B cell (primary cell): ENCODE measurements around the gene ADI1. TPM values are rescaled to one million over a fixed set of nuclear protein-coding genes. Genes with fewer than 3 reads are reported as not detected.

ENCODE experiments used
- ATAC-seq: fragments of 200-7000 bp; cut with Tn5 transposase; one replicate; pipeline ENCODE4 v1.10.0; 2021; ENCODE audit warnings: low read depth, mild to moderate bottlenecking, moderate number of reproducible peaks, moderate library complexity
- CTCF ChIA-PET: fragments of 350-600 bp; sonication (Branson Sonifier 250); formaldehyde crosslinking; loops from one replicate; lab custom pipeline; 2021; ENCODE audit warnings: antibody characterized with exemption, inconsistent platforms; lab: Charles Lee
- POLR2A ChIA-PET: fragments of 350-600 bp; sonication (Branson Sonifier 250); formaldehyde crosslinking; loops from one replicate; lab custom pipeline; 2021; ENCODE audit warnings: antibody characterized with exemption; lab: Charles Lee
- DNase-seq: peaks from one replicate; pipeline ENCODE4 v3.0.0; 2013
- H2AFZ ChIP-seq: 2 replicates; pipeline ENCODE4 v1.6.1; 2012; ENCODE audit warnings: mild to moderate bottlenecking, low read depth, low read length; ENCODE audit not compliant: insufficient read depth, poor library complexity, severe bottlenecking
- H3K27ac ChIP-seq, 2 donors: 1 replicate in 1 of 2; 2 replicates in 1 of 2; pipeline ENCODE4 v1.5.1; 2012 to 2013; ENCODE audit warnings: low read length in 2 of 2, mild to moderate bottlenecking in 2 of 2, moderate library complexity in 1 of 2
- H3K27me3 ChIP-seq, 4 experiments: fragments of 200-600 bp in 1 of 4; sonication (generic) in 1 of 4; replicated peaks in 1 of 4; 1 replicate in 2 of 4; 2 replicates in 2 of 4; pipeline versions ENCODE4 v1.6.1 to v1.7.0; 2013 to 2016; ENCODE audit warnings: low read length in 3 of 4, mild to moderate bottlenecking in 2 of 4, mixed read lengths in 1 of 4, moderate library complexity in 1 of 4; ENCODE audit not compliant: insufficient read depth in 4 of 4, control insufficient read depth in 3 of 4; ENCODE audit errors: control extremely low read depth in 1 of 4
- H3K36me3 ChIP-seq, 2 experiments: replicated peaks in 1 of 2; 1 replicate in 1 of 2; 2 replicates in 1 of 2; pipeline versions ENCODE4 v1.6.1 to v1.7.1; 2013; ENCODE audit warnings: low read length in 1 of 2; ENCODE audit not compliant: insufficient read depth in 2 of 2, control insufficient read depth in 1 of 2; ENCODE audit errors: control extremely low read depth in 1 of 2, extremely low read depth in 1 of 2
- H3K4me1 ChIP-seq, 2 donors: fragments of 200-600 bp in 1 of 2; sonication (generic) in 1 of 2; 1 replicate in 1 of 2; 2 replicates in 1 of 2; pipeline versions ENCODE4 v1.5.1 to v1.6.1; 2013 to 2017; ENCODE audit warnings: low read length in 2 of 2; ENCODE audit not compliant: control insufficient read depth in 2 of 2, insufficient read depth in 2 of 2
- H3K4me2 ChIP-seq: replicated peaks from 2 replicates; pipeline ENCODE3; 2012; ENCODE audit warnings: mild to moderate bottlenecking, low read depth, low read length; ENCODE audit not compliant: poor library complexity, severe bottlenecking
- H3K4me3 ChIP-seq, 5 experiments: fragments of 200-600 bp in 1 of 5; sonication (generic) in 1 of 5; 1 replicate in 3 of 5; 2 replicates in 2 of 5; pipeline versions ENCODE4 v1.5.1 to v1.7.0; 2011 to 2016; ENCODE audit warnings: low read length in 4 of 5, mild to moderate bottlenecking in 4 of 5, low read depth in 2 of 5, control low read depth in 1 of 5, moderate library complexity in 1 of 5; ENCODE audit not compliant: insufficient read depth in 1 of 5; ENCODE audit errors: control extremely low read depth in 1 of 5, extremely low read depth in 1 of 5
- H3K79me2 ChIP-seq: fragments of 200-600 bp; sonication (generic); one replicate; pipeline ENCODE4 v1.6.0; 2016; ENCODE audit warnings: low read length; ENCODE audit not compliant: control insufficient read depth, insufficient read depth
- H3K9ac ChIP-seq: fragments of 200-600 bp; sonication (generic); 2 replicates; pipeline ENCODE4 v1.6.1; 2017; ENCODE audit warnings: mild to moderate bottlenecking, low read length, moderate library complexity
- H3K9me3 ChIP-seq, 3 donors: one replicate each; pipeline versions ENCODE4 v1.6.1 to v1.7.1; 2013; ENCODE audit warnings: low read length in 2 of 3; ENCODE audit not compliant: control insufficient read depth in 2 of 3, insufficient read depth in 1 of 3; ENCODE audit errors: control extremely low read depth in 1 of 3
- H4K20me1 ChIP-seq: 2 replicates; pipeline ENCODE4 v1.6.0; 2012; ENCODE audit warnings: mild to moderate bottlenecking, low read length; ENCODE audit not compliant: insufficient read depth, control insufficient read depth, poor library complexity, severe bottlenecking
- H3K27ac Mint-ChIP-seq: one replicate; pipeline ENCODE4 v1.8.0; 2021; ENCODE audit warnings: mixed read lengths
- H3K27me3 Mint-ChIP-seq: one replicate; pipeline ENCODE4 v1.8.0; 2021; ENCODE audit warnings: mixed read lengths
- H3K4me1 Mint-ChIP-seq: one replicate; pipeline ENCODE4 v1.8.0; 2021; ENCODE audit warnings: mixed read lengths
- H3K4me3 Mint-ChIP-seq: one replicate; pipeline ENCODE4 v1.8.0; 2021; ENCODE audit warnings: mixed read lengths
- H3K9me3 Mint-ChIP-seq: one replicate; pipeline ENCODE4 v1.8.0; 2022; ENCODE audit warnings: mixed read lengths; ENCODE audit not compliant: insufficient read depth
- EZH2 ChIP-seq: IDR thresholded peaks from 2 replicates; pipeline ENCODE4 v1.6.1; 2012; ENCODE audit warnings: borderline replicate concordance, low read depth, mild to moderate bottlenecking, moderate library complexity, low read length; ENCODE audit not compliant: insufficient read depth, poor library complexity, severe bottlenecking
- WGBS: methylation state at CpG from one replicate; pipeline ENCODE4 v1.1.5; 2013; ENCODE audit warnings: missing lambda C conversion rate; ENCODE audit not compliant: insufficient coverage; 5-methylcytosine and 5-hydroxymethylcytosine counted together
- intact Hi-C: fragments of 100-400 bp; cut with micrococcal nuclease; formaldehyde crosslinking; loops from one replicate; pipeline ENCODE4 v1.10.0; 2022
- polyA plus RNA-seq: library from polyadenylated mRNA; depleted of rRNA; stranded (reverse); fragments of >200 nt; gene quantifications from 2 replicates; pipeline ENCODE4 v1.2.3, GENCODE V29; 2012
- total RNA-seq, 2 donors: library from RNA; stranded (reverse); fragments of 120-200 nt in 1 of 2; gene quantifications; 1 replicate in 1 of 2; 2 replicates in 1 of 2; pipeline versions ENCODE4 v1.2.3 to v1.2.4, GENCODE V29; 2013 to 2022
- TF ChIP-seq, protein P1 (sequence below): fragments of 200-600 bp; IDR thresholded peaks from one replicate; pipeline ENCODE4 v1.8.0; 2022; ENCODE audit warnings: antibody characterized with exemption, mild to moderate bottlenecking

Gene ADI1
- total and polyA plus RNA-seq, 2 donors (not counting 1 experiment from before 2014, with no cell fraction given) = 15.2 to 23.1 TPM

DNA sequence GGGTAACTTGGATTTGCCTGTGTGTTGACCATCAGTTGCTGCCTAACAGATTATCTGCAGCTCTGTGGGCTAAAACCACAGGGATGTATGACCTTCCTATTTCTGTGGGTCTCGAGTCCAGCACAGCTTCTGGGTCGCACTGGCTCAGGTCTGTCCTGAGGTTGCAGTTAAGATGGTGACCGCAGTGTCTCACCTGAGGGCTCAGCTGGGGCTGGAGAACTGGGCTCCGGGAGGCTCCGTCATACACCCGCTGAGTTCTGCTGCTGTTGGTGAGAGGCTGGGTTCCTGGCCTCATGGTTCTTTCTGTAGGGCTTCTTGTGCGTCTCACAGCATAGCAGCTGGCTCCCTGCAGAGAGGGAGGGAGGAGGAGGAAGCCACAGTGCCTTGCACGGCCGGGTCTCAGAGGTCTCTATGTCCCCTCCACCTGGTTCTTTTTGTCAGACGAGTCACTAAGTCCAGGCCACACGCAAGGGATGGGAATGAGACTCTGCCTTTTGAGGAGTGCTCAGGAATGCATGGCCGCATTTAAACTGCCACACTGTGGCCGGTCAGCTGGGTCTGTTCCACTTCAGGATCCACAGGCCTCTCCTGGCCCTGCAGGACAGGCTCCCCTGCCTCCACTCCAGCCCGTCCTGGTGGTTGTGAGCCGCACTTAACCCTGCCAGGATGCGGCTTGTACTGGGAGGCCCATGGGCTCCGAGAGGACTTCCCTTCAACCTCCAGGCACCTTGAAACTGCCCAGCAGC is 67.2 kb downstream of the ADI1 start:
- H3K4me3 Mint-ChIP-seq = no peak overlapping the region
- no peak overlapping the region for H3K4me2 ChIP-seq

DNA sequence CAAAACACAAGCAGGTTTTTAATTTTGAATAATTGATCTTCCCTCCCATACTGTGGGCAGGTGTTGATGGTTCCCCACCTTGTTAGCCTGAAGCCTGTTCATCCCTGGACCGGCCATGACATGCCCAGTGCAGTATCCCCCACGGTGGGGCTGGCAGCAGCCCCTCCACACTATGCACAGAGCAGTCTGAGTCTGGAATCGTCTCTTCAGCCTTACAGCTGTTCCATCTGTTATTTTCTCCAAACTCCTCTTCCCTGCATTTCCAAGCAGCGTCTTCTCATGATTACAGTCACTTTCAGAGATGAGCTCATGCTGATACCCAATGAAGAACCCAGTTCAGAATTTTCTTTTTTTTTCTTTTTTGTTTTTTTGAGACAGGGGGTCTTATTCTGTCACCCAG is 68.2 kb downstream of the ADI1 start:
- no peak overlapping the region for H3K27ac ChIP-seq
- Mint-ChIP-seq H3K27ac (no peak overlapping the region), H3K27me3 (no peaks in the 10 kb centered on the region), H3K4me3 (no peak overlapping the region), H3K9me3 (no peaks in the 10 kb centered on the region), H3K4me1 (no peaks in the 10 kb centered on the region)
- no peak overlapping the region for H2AFZ ChIP-seq
- ChIA-PET CTCF (interaction anchor here (1.4 to 2.2 kb wide), 2 partner anchors 10 to 27 kb away, joined by 4 to 9 read pairs; no protein-coding TSS in a partner anchor), POLR2A (no interaction called here)
- peaks cover 4% of the 10 kb centered on the region for H3K79me2 ChIP-seq
- no peak for TF ChIP-seq EZH2
- TF ChIP-seq, protein P1, sequence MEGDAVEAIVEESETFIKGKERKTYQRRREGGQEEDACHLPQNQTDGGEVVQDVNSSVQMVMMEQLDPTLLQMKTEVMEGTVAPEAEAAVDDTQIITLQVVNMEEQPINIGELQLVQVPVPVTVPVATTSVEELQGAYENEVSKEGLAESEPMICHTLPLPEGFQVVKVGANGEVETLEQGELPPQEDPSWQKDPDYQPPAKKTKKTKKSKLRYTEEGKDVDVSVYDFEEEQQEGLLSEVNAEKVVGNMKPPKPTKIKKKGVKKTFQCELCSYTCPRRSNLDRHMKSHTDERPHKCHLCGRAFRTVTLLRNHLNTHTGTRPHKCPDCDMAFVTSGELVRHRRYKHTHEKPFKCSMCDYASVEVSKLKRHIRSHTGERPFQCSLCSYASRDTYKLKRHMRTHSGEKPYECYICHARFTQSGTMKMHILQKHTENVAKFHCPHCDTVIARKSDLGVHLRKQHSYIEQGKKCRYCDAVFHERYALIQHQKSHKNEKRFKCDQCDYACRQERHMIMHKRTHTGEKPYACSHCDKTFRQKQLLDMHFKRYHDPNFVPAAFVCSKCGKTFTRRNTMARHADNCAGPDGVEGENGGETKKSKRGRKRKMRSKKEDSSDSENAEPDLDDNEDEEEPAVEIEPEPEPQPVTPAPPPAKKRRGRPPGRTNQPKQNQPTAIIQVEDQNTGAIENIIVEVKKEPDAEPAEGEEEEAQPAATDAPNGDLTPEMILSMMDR = no peak
- H3K9me3 ChIP-seq = peaks cover 0 to 3% (median 0%) of the 10 kb centered on the region in 3 donors
- ATAC-seq (no peak), DNase-seq (no peak)
- no peaks in the 10 kb centered on the region for H4K20me1 ChIP-seq
- H3K9ac ChIP-seq = no peak overlapping the region
- H3K36me3 ChIP-seq = peaks cover 0 to 61% of the 10 kb centered on the region in 2 experiments
- intact Hi-C loops = no loop called here
- H3K27me3 ChIP-seq = no peaks in the 10 kb centered on the region
- no peak overlapping the region for H3K4me3 ChIP-seq
- no peak overlapping the region for H3K4me2 ChIP-seq
- WGBS = 95% methylated on average over 4 of the region's 4 CpGs
- no peaks in the 10 kb centered on the region for H3K4me1 ChIP-seq

More for the DNA sequence above, 67.2 kb downstream of the ADI1 start:
- H3K9me3 ChIP-seq = peaks cover 0 to 3% (median 0%) of the 10 kb centered on the region in 3 donors
- no peaks in the 10 kb centered on the region for H3K4me1 Mint-ChIP-seq
- ChIA-PET CTCF (interaction anchor here (1.4 to 2.2 kb wide), 2 partner anchors 9 to 28 kb away, joined by 4 to 9 read pairs; no protein-coding TSS in a partner anchor), POLR2A (no interaction called here)
- H3K4me3 ChIP-seq = no peak overlapping the region
- DNase-seq (no peak), ATAC-seq (no peak)
- no peak overlapping the region for H3K9ac ChIP-seq
- no peaks in the 10 kb centered on the region for H3K27me3 Mint-ChIP-seq
- H4K20me1 ChIP-seq = no peaks in the 10 kb centered on the region
- no peak overlapping the region for H2AFZ ChIP-seq
- peaks cover 4% of the 10 kb centered on the region for H3K79me2 ChIP-seq
- intact Hi-C loops = no loop called here
- no peak overlapping the region for H3K27ac ChIP-seq
- WGBS = 96% methylated on average over 15 of the region's 17 CpGs
- no peak for TF ChIP-seq EZH2
- TF ChIP-seq, protein P1 = no peak
- H3K27me3 ChIP-seq = no peaks in the 10 kb centered on the region
- H3K36me3 ChIP-seq = peaks cover 0 to 62% of the 10 kb centered on the region in 2 experiments
- no peaks in the 10 kb centered on the region for H3K4me1 ChIP-seq
- H3K9me3 Mint-ChIP-seq = no peaks in the 10 kb centered on the region
- no peak overlapping the region for H3K27ac Mint-ChIP-seq
